Ovary (tissue), 9 donors: ENCODE measurements around the gene DDAH2. TPM values are rescaled to one million over a fixed set of nuclear protein-coding genes. Genes with fewer than 3 reads are reported as not detected.

Experiments used
- DNase-seq, 5 donors: peaks; one replicate each; pipeline ENCODE4 v3.0.0-alpha.2; 2019 to 2020
- H3K27ac ChIP-seq, 2 donors: fragments of 200-600 bp; one replicate each; pipeline versions ENCODE4 v1.5.1 to v1.8.0; 2019 to 2022
- H3K27me3 ChIP-seq: fragments of 200-600 bp; one replicate; pipeline ENCODE4 v1.8.0; 2022
- H3K36me3 ChIP-seq: fragments of 200-600 bp; sonication (generic); one replicate; pipeline ENCODE4 v1.5.1; 2019
- H3K4me1 ChIP-seq: one replicate; pipeline ENCODE4 v1.8.1; 2013; ENCODE audit warnings: mild to moderate bottlenecking, moderate library complexity; ENCODE audit not compliant: insufficient read depth
- H3K4me3 ChIP-seq: fragments of 200-600 bp; sonication (generic); one replicate; pipeline ENCODE4 v1.5.1; 2017
- H3K9me3 ChIP-seq, 2 donors: fragments of 200-600 bp in 1 of 2; sonication (generic) in 1 of 2; one replicate each; pipeline versions ENCODE4 v1.5.1 to v1.8.1; 2013 to 2019; ENCODE audit warnings: mild to moderate bottlenecking in 1 of 2, moderate library complexity in 1 of 2
- CTCF ChIP-seq, 3 donors: fragments of 450-650 bp in 2 of 3; fragments of 200-600 bp in 1 of 3; IDR thresholded peaks; one replicate each; pipeline versions ENCODE4 v1.5.1 to v1.8.0; 2016 to 2022; ENCODE audit warnings: antibody characterized with exemption in 3 of 3, mild to moderate bottlenecking in 1 of 3
- EP300 ChIP-seq: sonication (generic); formaldehyde crosslinking; IDR thresholded peaks from one replicate; pipeline ENCODE4 v1.6.1; 2017; ENCODE audit warnings: antibody characterized with exemption
- POLR2A ChIP-seq: fragments of 450-650 bp; IDR thresholded peaks from one replicate; pipeline ENCODE4 v1.6.1; 2017; ENCODE audit warnings: antibody characterized with exemption, mild to moderate bottlenecking, moderate library complexity
- WGBS, 3 donors: extraction: QIAGEN DNeasy Blood & Tissue Kit in 1 of 3; methylation state at CpG; one replicate each; pipeline versions ENCODE4 v1.1.5 to v1.1.7; 2013 to 2017; 5-methylcytosine and 5-hydroxymethylcytosine counted together
- intact Hi-C, 4 donors: fragments of 100-400 bp; cut with DNase I; formaldehyde crosslinking; loops; one replicate each; pipeline versions ENCODE4 v1.11.0 to v1.15.1; 2022 to 2023
- polyA plus RNA-seq, 2 donors: library from polyadenylated mRNA; stranded (reverse); fragments of 200-250 nt in 1 of 2; fragments of 350-450 nt in 1 of 2; fragmentation: Illumina TruSeq in 1 of 2; extraction: RNeasy Lipid Tissue Mini Kit (QIAGEN cat#74804) in 1 of 2; gene quantifications; one replicate each; pipeline ENCODE4 v1.2.3, GENCODE V29; 2013 to 2014
- total RNA-seq, 7 donors: library from RNA; depleted of rRNA in 2 of 7; stranded (reverse); fragments of >200 nt in 2 of 7; fragmentation: NEBNext Ultra II Directional in 3 of 7; extraction: Animal tissue kit (Norgen Biotek cat#: 25700) in 3 of 7; gene quantifications; one replicate each; pipeline versions ENCODE4 v1.1.0 to v1.2.4, GENCODE V29; 2016 to 2023
- donor health status: DM: no; HTN: no; CAD: no; lungs with moderate emphysema.
- donor health status: DM: no; HTN: no; CAD: no.
- donor health status: Bipolar disorder and iron deficiency.
- donor health status: DM: yes; HTN: yes; CAD: no.
- donor health status: DM: no; HTN: no; CAD: no.
- donor health status: DM: yes; HTN: yes; CAD: no.

DDAH2 gene
- total and polyA plus RNA-seq, 9 donors: 23.9 to 139 (median 95.2) TPM

GRCh38 chr6:31702405-31702818 lies 26.7 kb downstream of the DDAH2 start:
- intact Hi-C loops: loop anchor here in 1 of 4 donors (2.0 kb wide), 1 partner anchor 26 kb away; the partner anchor contains the start of gene DDAH2
- TF ChIP-seq POLR2A (no peak), CTCF (IDR thresholded peaks at IDR 0.05) (no peak), EP300 (no peak)
- peak overlapping the region; percentile 87 to 99 for H3K27ac ChIP-seq

GRCh38 chr6:31701666-31702404 lies 27.3 kb downstream of the DDAH2 start:
- H3K9me3 ChIP-seq: no peaks in the 10 kb centered on the region
- intact Hi-C loops: loop anchor here in 1 of 4 donors (2.0 kb wide), 1 partner anchor 27 kb away; the partner anchor contains the start of gene DDAH2
- H3K27ac ChIP-seq: peak overlapping the region; percentile 87 to 99
- peaks cover 11% of the 10 kb centered on the region for H3K4me1 ChIP-seq
- TF ChIP-seq POLR2A (no peak), EP300 (no peak), CTCF (IDR thresholded peaks at IDR 0.05) (no peak)
- WGBS, 3 donors: 23 to 31% (median 23%) methylated on average over 7 of the region's 7 CpGs
- no peaks in the 10 kb centered on the region for H3K36me3 ChIP-seq
- H3K4me3 ChIP-seq: peak overlapping the region; percentile 58
- peak in 1 of 5 donors; percentile 33 for DNase-seq
- no peaks in the 10 kb centered on the region for H3K27me3 ChIP-seq

More at GRCh38 chr6:31702405-31702818, 26.7 kb downstream of the DDAH2 start:
- Histone ChIP-seq H3K36me3 (no peaks in the 10 kb centered on the region), H3K9me3 (no peaks in the 10 kb centered on the region), H3K4me1 (peaks cover 11% of the 10 kb centered on the region), H3K27me3 (no peaks in the 10 kb centered on the region), H3K4me3 (peak overlapping the region; percentile 58)
- no peak for DNase-seq
- 0% methylated on average over 10 of the region's 10 CpGs for WGBS, 3 donors

DNA sequence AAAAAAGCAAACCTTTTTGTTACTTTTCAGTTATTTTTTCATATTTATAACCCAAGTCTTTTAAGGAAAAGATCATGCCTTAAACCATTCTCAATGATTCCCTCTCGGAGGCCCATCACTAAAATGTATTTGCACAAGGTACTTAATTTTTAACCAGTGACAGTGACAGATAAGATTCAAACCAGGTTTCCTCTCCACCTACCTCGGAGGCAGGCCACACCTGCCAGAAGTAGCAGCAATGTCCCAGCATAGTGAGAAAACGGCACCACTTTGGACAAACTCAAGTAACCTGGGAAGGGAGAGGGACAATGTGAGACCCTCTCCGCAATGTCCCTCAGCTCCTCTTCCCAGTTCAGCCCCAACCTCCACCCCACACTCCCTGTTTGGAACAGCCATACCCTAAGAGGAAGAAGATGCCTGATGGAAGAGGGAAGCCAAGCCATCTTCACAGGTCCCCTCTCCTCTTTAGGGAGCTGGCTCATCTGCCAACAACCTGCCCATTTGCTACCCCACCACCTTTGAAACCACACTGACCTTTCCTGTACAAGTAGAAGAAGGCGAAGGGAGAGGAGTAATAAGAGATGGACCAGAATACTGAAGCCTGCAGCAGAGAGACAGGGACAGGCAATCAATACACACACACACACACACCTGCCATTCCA lies 28.2 kb downstream of the DDAH2 start:
- H3K27me3 ChIP-seq: no peaks in the 10 kb centered on the region
- intact Hi-C loops: no loop called here
- 86 to 89% (median 87%) methylated on average over 5 of the region's 5 CpGs for WGBS, 3 donors
- H3K9me3 ChIP-seq: no peaks in the 10 kb centered on the region
- H3K36me3 ChIP-seq: no peaks in the 10 kb centered on the region
- H3K4me3 ChIP-seq: no peak overlapping the region
- peaks cover 11% of the 10 kb centered on the region for H3K4me1 ChIP-seq
- TF ChIP-seq POLR2A (no peak), EP300 (no peak), CTCF (IDR thresholded peaks at IDR 0.05) (no peak)
- H3K27ac ChIP-seq: no peak overlapping the region
- DNase-seq: no peak

- TF ChIP-seq POLR2A (no peak), CTCF (IDR thresholded peaks at IDR 0.05) (no peak), EP300 (no peak)
- 44 to 50% (median 46%) methylated on average over 3 of the region's 3 CpGs for WGBS, 3 donors
- Histone ChIP-seq H3K36me3 (no peaks in the 10 kb centered on the region), H3K27me3 (no peaks in the 10 kb centered on the region), H3K27ac (no peak overlapping the region), H3K4me3 (no peak overlapping the region), H3K4me1 (peaks cover 8% of the 10 kb centered on the region), H3K9me3 (no peaks in the 10 kb centered on the region)
- no peak for DNase-seq
- intact Hi-C loops: no loop called here
Observed at GRCh38 chr6:31697555-31697954, 31.5 kb downstream of the DDAH2 start.
